Suprapubic skin (tissue), 4 donors: ENCODE measurements around the gene IGSF5. TPM values are rescaled to one million over a fixed set of nuclear protein-coding genes. Genes with fewer than 3 reads are reported as not detected.

Experiments used
- DNase-seq, 2 donors: peaks; one replicate each; pipeline ENCODE4 v3.0.0-alpha.2; 2019; ENCODE audit warnings: low spot score in 2 of 2
- H3K27ac ChIP-seq: fragments of 200-600 bp; sonication (generic); one replicate; pipeline ENCODE4 v1.5.1; 2019
- H3K27me3 ChIP-seq: fragments of 200-600 bp; sonication (generic); one replicate; pipeline ENCODE4 v1.5.1; 2019
- H3K36me3 ChIP-seq: fragments of 200-600 bp; sonication (generic); one replicate; pipeline ENCODE4 v1.5.1; 2019
- H3K4me1 ChIP-seq: fragments of 200-600 bp; sonication (generic); one replicate; pipeline ENCODE4 v1.5.1; 2019
- H3K4me3 ChIP-seq: fragments of 200-600 bp; sonication (generic); one replicate; pipeline ENCODE4 v1.5.1; 2019; ENCODE audit warnings: mild to moderate bottlenecking
- H3K9me3 ChIP-seq: fragments of 200-600 bp; sonication (generic); one replicate; pipeline ENCODE4 v1.5.1; 2019
- CTCF ChIP-seq, 2 donors: fragments of 200-600 bp in 1 of 2; fragments of 450-650 bp in 1 of 2; sonication (generic) in 1 of 2; IDR thresholded peaks; one replicate each; pipeline ENCODE4 v1.5.1; 2016 to 2019; ENCODE audit warnings: antibody characterized with exemption in 2 of 2, mild to moderate bottlenecking in 1 of 2, moderate library complexity in 1 of 2
- EP300 ChIP-seq: sonication (generic); formaldehyde crosslinking; IDR thresholded peaks from one replicate; pipeline ENCODE4 v1.6.1; 2017; ENCODE audit warnings: antibody characterized with exemption
- POLR2A ChIP-seq, 2 donors: fragments of 450-650 bp; IDR thresholded peaks; one replicate each; pipeline ENCODE4 v1.6.1; 2017; ENCODE audit warnings: antibody characterized with exemption in 2 of 2, mild to moderate bottlenecking in 2 of 2, moderate library complexity in 2 of 2
- POLR2AphosphoS5 ChIP-seq, 3 donors: sonication (generic); formaldehyde crosslinking; IDR thresholded peaks; one replicate each; pipeline ENCODE4 v1.6.1; 2017; ENCODE audit warnings: antibody characterized with exemption in 3 of 3
- WGBS: methylation state at CpG from one replicate; pipeline ENCODE4 v1.1.5; 2018; 5-methylcytosine and 5-hydroxymethylcytosine counted together
- total RNA-seq, 4 donors: library from RNA; depleted of rRNA; stranded (reverse); fragments of >200 nt; gene quantifications; one replicate each; pipeline ENCODE4 v1.1.0, GENCODE V29; 2016

The IGSF5 gene
- total RNA-seq, 4 donors from 2014 or later = 0.95 to 1.0 TPM; not detected in 2

GRCh38 chr21:39763272-39763970 is 18.4 kb downstream of the IGSF5 start:
- no peak for DNase-seq
- 38% methylated on average over 12 of the region's 12 CpGs for WGBS

GRCh38 chr21:39774227-39774626 is 29.2 kb downstream of the IGSF5 start:
- no peaks in the 10 kb centered on the region for H3K36me3 ChIP-seq
- no peaks in the 10 kb centered on the region for H3K27me3 ChIP-seq
- no peak for DNase-seq
- H3K9me3 ChIP-seq = no peaks in the 10 kb centered on the region
- TF ChIP-seq POLR2AphosphoS5 (IDR thresholded peaks at IDR 0.05) = no peak
- TF ChIP-seq CTCF (IDR thresholded peaks at IDR 0.05) = no peak
- TF ChIP-seq EP300 = no peak
- TF ChIP-seq POLR2A (IDR thresholded peaks at IDR 0.05) = no peak
- no peaks in the 10 kb centered on the region for H3K4me1 ChIP-seq
- no peak overlapping the region for H3K27ac ChIP-seq
- H3K4me3 ChIP-seq = no peak overlapping the region
- WGBS = 68% methylated on average over 6 of the region's 6 CpGs

More at GRCh38 chr21:39763272-39763970, 18.4 kb downstream of the IGSF5 start:
- no peak for TF ChIP-seq POLR2A (IDR thresholded peaks at IDR 0.05)
- TF ChIP-seq EP300 = no peak
- TF ChIP-seq CTCF (IDR thresholded peaks at IDR 0.05) = no peak
- TF ChIP-seq POLR2AphosphoS5 (IDR thresholded peaks at IDR 0.05) = no peak
- Histone ChIP-seq H3K27me3 (peaks cover 4% of the 10 kb centered on the region), H3K4me3 (no peak overlapping the region), H3K27ac (no peak overlapping the region), H3K9me3 (no peaks in the 10 kb centered on the region), H3K4me1 (no peaks in the 10 kb centered on the region), H3K36me3 (no peaks in the 10 kb centered on the region)

GRCh38 chr21:39775816-39776215 is 30.8 kb downstream of the IGSF5 start:
- no peak for TF ChIP-seq CTCF (IDR thresholded peaks at IDR 0.05)
- no peak for TF ChIP-seq POLR2A (IDR thresholded peaks at IDR 0.05)
- TF ChIP-seq EP300 = no peak
- TF ChIP-seq POLR2AphosphoS5 (IDR thresholded peaks at IDR 0.05) = no peak
- H3K9me3 ChIP-seq = no peaks in the 10 kb centered on the region
- H3K36me3 ChIP-seq = no peaks in the 10 kb centered on the region
- no peak for DNase-seq
- H3K4me1 ChIP-seq = no peaks in the 10 kb centered on the region
- H3K4me3 ChIP-seq = no peak overlapping the region
- no peak overlapping the region for H3K27ac ChIP-seq
- WGBS = 71% methylated on average over 1 of the region's 1 CpG
- H3K27me3 ChIP-seq = no peaks in the 10 kb centered on the region

GRCh38 chr21:39776589-39776988 is 31.6 kb downstream of the IGSF5 start:
- H3K27ac ChIP-seq = no peak overlapping the region
- H3K4me1 ChIP-seq = no peaks in the 10 kb centered on the region
- DNase-seq = no peak
- 24% methylated on average over 3 of the region's 3 CpGs for WGBS
- no peaks in the 10 kb centered on the region for H3K9me3 ChIP-seq
- TF ChIP-seq POLR2AphosphoS5 (IDR thresholded peaks at IDR 0.05) (no peak), CTCF (IDR thresholded peaks at IDR 0.05) (no peak), POLR2A (IDR thresholded peaks at IDR 0.05) (no peak), EP300 (no peak)
- H3K27me3 ChIP-seq = no peaks in the 10 kb centered on the region
- no peak overlapping the region for H3K4me3 ChIP-seq
- no peaks in the 10 kb centered on the region for H3K36me3 ChIP-seq

- Histone ChIP-seq H3K4me3 (no peak overlapping the region), H3K27ac (no peak overlapping the region), H3K4me1 (no peaks in the 10 kb centered on the region), H3K9me3 (no peaks in the 10 kb centered on the region), H3K36me3 (no peaks in the 10 kb centered on the region), H3K27me3 (no peaks in the 10 kb centered on the region)
- TF ChIP-seq POLR2A (IDR thresholded peaks at IDR 0.05) (no peak), EP300 (no peak), POLR2AphosphoS5 (IDR thresholded peaks at IDR 0.05) (no peak)
- no peak for DNase-seq
- 37% methylated on average over 3 of the region's 3 CpGs for WGBS
These were observed 36.3 kb downstream of the IGSF5 start for GRCh38 chr21:39781331-39781730.
